Ishikawa (cell line): ENCODE measurements around the gene CNNM1.

Source experiments
- CEBPB ChIP-seq: IDR thresholded peaks from 2 replicates; pipeline ENCODE4 v1.6.1; 2012
- CREB1 ChIP-seq: IDR thresholded peaks from 2 replicates; pipeline ENCODE4 v1.6.1; 2012; ENCODE audit warnings: low read depth
- EGR1 ChIP-seq: IDR thresholded peaks from 2 replicates; pipeline ENCODE4 v1.6.1; 2012
- EP300 ChIP-seq: IDR thresholded peaks from 2 replicates; pipeline ENCODE4 v1.6.1; 2012; ENCODE audit warnings: borderline replicate concordance
- FOXM1 ChIP-seq: IDR thresholded peaks from 2 replicates; pipeline ENCODE4 v1.6.1; 2012; ENCODE audit warnings: low read depth, borderline replicate concordance
- MAX ChIP-seq: IDR thresholded peaks from 2 replicates; pipeline ENCODE4 v1.6.1; 2012
- RAD21 ChIP-seq: IDR thresholded peaks from 2 replicates; pipeline ENCODE4 v1.6.1; 2012; ENCODE audit warnings: low read depth
- REST ChIP-seq: IDR thresholded peaks from 2 replicates; pipeline ENCODE4 v1.6.1; 2012; ENCODE audit warnings: low read depth, mild to moderate bottlenecking
- TAF1 ChIP-seq: IDR thresholded peaks from 2 replicates; pipeline ENCODE4 v1.6.1; 2012; ENCODE audit warnings: low read depth, mild to moderate bottlenecking
- TCF12 ChIP-seq: IDR thresholded peaks from 2 replicates; pipeline ENCODE4 v1.6.1; 2012; ENCODE audit warnings: low read depth
- TEAD4 ChIP-seq: IDR thresholded peaks from 2 replicates; pipeline ENCODE4 v1.6.1; 2012
- USF1 ChIP-seq: IDR thresholded peaks from 2 replicates; pipeline ENCODE4 v1.6.1; 2012
- YY1 ChIP-seq: IDR thresholded peaks from 2 replicates; pipeline ENCODE4 v1.6.1; 2012; ENCODE audit warnings: low read depth
- ZBTB7A ChIP-seq: IDR thresholded peaks from 2 replicates; pipeline ENCODE4 v1.6.1; 2012; ENCODE audit warnings: low read depth

GRCh38 chr10:99399664-99400063, 70.5 kb downstream of the CNNM1 start:
- no peak for TF ChIP-seq RAD21
- no peak for TF ChIP-seq REST
- TF ChIP-seq USF1 = no peak
- TF ChIP-seq CREB1 = no peak
- TF ChIP-seq ZBTB7A = no peak
- TF ChIP-seq YY1 = no peak
- TF ChIP-seq TEAD4 = no peak
- TF ChIP-seq EP300 = no peak
- no peak for TF ChIP-seq EGR1
- TF ChIP-seq TAF1 = no peak
- TF ChIP-seq CEBPB = no peak
- TF ChIP-seq TCF12 = no peak
- no peak for TF ChIP-seq FOXM1
- TF ChIP-seq MAX = no peak
